ENCODE data around the gene PPM1F.

Gene PPM1F

DNA sequence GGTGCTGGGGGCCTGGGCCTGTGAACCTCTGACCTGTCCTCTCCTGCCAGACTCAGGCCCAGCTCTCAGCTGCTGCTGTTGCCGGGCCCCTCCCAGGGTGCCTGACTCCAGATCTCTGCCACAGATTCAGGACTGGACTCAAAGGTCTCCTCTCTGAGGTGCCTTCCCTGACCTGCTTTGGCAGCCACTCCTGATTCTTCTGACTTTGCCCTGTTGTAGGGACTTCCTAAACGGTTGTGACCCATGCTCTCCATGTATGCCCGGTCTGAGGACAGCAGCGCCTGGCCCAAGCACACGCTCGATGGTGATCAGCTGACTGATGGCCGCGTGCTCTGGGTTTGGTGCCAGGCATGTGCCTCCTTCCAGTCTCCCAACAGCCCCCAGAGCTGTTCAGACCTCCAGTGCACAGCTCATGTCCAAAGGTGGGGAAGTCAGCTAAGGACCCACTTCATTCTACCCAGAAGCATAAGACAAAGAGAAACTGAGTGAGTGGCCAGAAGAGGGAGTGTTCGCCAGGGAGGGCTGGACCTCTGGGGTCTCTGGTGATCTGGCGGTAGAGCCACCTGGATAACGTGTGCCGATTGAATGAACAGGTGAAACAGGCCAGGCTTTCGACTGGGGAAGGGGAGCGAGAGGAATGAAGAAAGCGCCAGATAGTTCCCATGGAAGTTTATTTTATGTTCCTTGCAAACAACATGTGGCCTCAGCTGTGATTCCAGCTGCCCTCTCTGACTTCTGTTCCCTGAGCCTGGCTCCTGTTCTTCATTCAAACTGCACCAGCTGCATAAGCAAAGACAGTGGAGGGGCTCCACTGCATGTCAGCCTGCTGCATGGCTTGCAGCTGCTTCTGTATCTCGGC lies 38.0 kb upstream of the PPM1F start:
- Histone ChIP-seq H2AFZ (ENCODE audit: low read length, unreplicated experiment) (no peak overlapping the region), H3K27ac (ENCODE audit: low read depth, low read length) (no peak overlapping the region), H3K79me2 (ENCODE audit: control insufficient read depth, insufficient read depth, low read length, unreplicated experiment) (no peaks in the 10 kb centered on the region), H3K4me1 (ENCODE audit: control insufficient read depth, insufficient read depth, low read length, unreplicated experiment) (no peaks in the 10 kb centered on the region), H3K27me3 (ENCODE audit: insufficient read depth, low read length) (peaks cover 7% of the 10 kb centered on the region; the same call in 1 of the 2 replicates), H3K4me3 (ENCODE audit: low read depth, low read length) (no peak overlapping the region), H3K36me3 (ENCODE audit: insufficient read depth, low read length) (no peaks in the 10 kb centered on the region)

DNA sequence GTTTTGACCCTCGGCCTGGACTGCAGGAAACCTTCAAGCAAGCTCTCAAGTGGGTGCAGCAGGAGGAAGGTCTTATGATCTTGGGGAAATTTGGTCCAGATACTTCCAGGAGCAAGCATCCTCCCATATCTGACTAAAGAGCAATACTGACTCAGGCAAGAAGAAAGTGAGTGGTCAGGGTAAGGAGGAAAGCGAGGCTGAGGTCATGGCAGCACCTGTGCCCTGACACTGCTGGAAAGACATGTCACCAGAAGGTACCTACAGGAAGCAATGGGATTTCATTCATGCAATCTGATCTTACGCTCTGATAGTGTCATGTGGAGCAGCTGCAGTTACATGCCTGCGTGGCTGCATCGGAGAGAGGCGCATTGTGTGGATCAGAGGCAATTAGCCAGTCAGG lies 36.4 kb upstream of the PPM1F start:
- Histone ChIP-seq H3K4me1 (ENCODE audit: control insufficient read depth, insufficient read depth, low read length, unreplicated experiment) (no peaks in the 10 kb centered on the region), H2AFZ (ENCODE audit: low read length, unreplicated experiment) (no peak overlapping the region), H3K4me3 (ENCODE audit: low read depth, low read length) (no peak overlapping the region), H3K36me3 (ENCODE audit: insufficient read depth, low read length) (no peaks in the 10 kb centered on the region), H3K79me2 (ENCODE audit: control insufficient read depth, insufficient read depth, low read length, unreplicated experiment) (no peaks in the 10 kb centered on the region), H3K27me3 (ENCODE audit: insufficient read depth, low read length) (peaks cover 7% of the 10 kb centered on the region; the same call in 1 of the 2 replicates), H3K27ac (ENCODE audit: low read depth, low read length) (no peak overlapping the region)

DNA sequence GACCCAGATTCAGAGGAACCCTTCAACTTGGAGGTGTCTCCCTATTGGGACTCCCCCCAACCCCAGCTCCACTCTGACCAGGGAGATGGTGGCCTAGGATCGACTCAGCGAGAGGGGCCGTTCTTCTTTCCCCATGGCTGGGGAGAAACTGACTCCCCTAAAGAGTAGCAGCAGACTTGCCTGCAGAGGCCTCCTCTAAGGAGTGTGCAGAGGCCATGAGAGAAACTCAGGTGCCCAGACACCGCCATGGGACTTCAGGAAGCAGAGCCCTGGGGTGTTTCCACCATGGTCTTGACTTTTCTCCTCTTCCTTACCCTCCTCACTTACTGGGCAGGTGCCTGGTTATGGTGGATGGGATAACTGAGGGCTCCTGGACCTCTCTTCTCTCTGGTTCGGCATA lies 32.6 kb upstream of the PPM1F start:
- Histone ChIP-seq H3K27me3 (ENCODE audit: insufficient read depth, low read length) (peaks cover 4% of the 10 kb centered on the region; the same call in 1 of the 2 replicates), H3K79me2 (ENCODE audit: control insufficient read depth, insufficient read depth, low read length, unreplicated experiment) (peaks cover 19% of the 10 kb centered on the region), H3K36me3 (ENCODE audit: insufficient read depth, low read length) (no peaks in the 10 kb centered on the region), H2AFZ (ENCODE audit: low read length, unreplicated experiment) (no peak overlapping the region), H3K4me3 (ENCODE audit: low read depth, low read length) (no peak overlapping the region), H3K4me1 (ENCODE audit: control insufficient read depth, insufficient read depth, low read length, unreplicated experiment) (peaks cover 3% of the 10 kb centered on the region), H3K27ac (ENCODE audit: low read depth, low read length) (no peak overlapping the region)

DNA sequence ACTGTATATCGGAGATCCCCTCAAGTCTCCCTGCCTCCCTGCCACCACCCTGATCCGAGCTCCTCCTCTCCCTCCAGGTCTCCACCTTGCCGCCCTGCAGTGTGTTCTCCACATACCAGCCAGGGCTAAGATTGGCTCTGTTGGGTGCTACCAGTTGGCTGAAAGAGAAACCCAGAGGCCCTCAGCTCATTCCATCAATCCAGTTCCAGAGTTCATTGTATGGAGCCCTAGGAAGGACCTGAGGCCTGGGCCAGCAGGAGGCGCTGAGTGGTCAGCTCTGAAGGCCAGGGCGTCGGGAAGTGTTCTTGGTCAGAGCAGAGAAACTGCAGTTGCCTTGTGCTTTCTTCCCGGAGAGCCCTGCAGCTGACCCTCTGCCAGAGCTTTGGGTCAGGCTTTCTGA lies 32.1 kb upstream of the PPM1F start:
- Histone ChIP-seq H3K27ac (ENCODE audit: low read depth, low read length) (no peak overlapping the region), H2AFZ (ENCODE audit: low read length, unreplicated experiment) (no peak overlapping the region), H3K27me3 (ENCODE audit: insufficient read depth, low read length) (peaks cover 4% of the 10 kb centered on the region; the same call in 1 of the 2 replicates), H3K4me3 (ENCODE audit: low read depth, low read length) (no peak overlapping the region), H3K36me3 (ENCODE audit: insufficient read depth, low read length) (no peaks in the 10 kb centered on the region), H3K4me1 (ENCODE audit: control insufficient read depth, insufficient read depth, low read length, unreplicated experiment) (peaks cover 3% of the 10 kb centered on the region), H3K79me2 (ENCODE audit: control insufficient read depth, insufficient read depth, low read length, unreplicated experiment) (peaks cover 19% of the 10 kb centered on the region)

DNA sequence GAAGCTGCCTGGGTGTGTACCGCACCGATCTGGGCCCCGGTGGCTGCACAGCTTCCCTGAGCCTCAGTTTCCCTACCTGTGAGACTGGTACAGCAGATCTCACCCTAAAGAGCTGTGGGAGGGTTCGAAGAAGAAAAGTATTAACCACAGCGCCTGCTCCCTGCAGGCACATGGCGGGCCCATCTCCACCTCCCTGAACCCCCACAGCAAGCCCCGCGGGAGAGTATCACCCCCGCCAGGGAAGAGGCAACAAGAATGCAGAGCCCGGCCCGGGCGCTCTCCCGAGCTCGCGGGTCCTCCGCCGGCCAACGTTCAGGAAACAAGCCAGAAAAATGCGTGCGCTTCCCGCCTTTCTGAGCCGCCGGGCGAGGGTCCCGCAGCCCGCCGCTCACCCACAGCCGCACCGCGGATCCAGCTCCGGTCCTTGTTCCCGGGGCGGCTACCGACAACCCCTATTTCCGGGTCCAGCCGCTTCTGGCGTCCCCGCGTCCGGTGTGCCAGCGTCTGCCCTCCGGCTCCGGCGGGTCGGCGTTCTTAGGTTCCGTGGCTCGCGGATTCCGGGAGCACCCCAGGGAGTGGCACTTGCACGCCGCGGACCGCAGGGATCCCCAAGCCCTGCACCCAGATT lies 29.8 kb upstream of the PPM1F start, which contains the start of gene TOP3B:
Gene TOP3B, minus strand, starts transcription at position 450 of the 628 bp plus-strand sequence. CDS start 7,078 bp downstream, outside the sequence.
- H3K36me3 ChIP-seq (ENCODE audit: insufficient read depth, low read length), result no peaks in the 10 kb centered on the region
- peak within 1 kb of the TSS; percentile 83 for H2AFZ ChIP-seq (ENCODE audit: low read length, unreplicated experiment)
- peak within 1 kb of the TSS; percentile 96 for H3K4me3 ChIP-seq (ENCODE audit: low read depth, low read length)
- no peaks in the 10 kb centered on the region for H3K27me3 ChIP-seq (ENCODE audit: insufficient read depth, low read length)
- peaks cover 19% of the 10 kb centered on the region for H3K79me2 ChIP-seq (ENCODE audit: control insufficient read depth, insufficient read depth, low read length, unreplicated experiment)
- H3K4me1 ChIP-seq (ENCODE audit: control insufficient read depth, insufficient read depth, low read length, unreplicated experiment), result peaks cover 3% of the 10 kb centered on the region
- H3K27ac ChIP-seq (ENCODE audit: low read depth, low read length), result no peak within 1 kb of the TSS

DNA sequence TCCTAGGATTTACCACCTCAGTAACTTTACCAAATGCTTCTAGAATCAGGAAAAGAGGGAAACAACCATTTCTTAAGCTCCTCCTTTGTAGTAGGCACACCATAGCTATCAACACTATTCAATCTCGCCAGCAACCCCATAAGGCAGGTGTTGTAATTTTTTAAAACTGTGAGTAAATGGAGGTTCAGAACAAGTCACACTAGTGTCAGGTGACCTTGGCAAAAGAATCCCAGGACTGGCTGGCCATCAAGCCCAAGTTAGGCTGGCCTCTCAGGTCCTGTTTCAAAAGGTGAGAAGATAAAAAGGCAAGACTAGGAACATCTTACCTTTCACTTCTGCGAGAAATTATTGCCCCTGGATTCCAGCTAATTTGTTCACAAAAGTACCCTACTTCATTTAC lies 29.2 kb upstream of the PPM1F start:
- Histone ChIP-seq H3K4me1 (ENCODE audit: control insufficient read depth, insufficient read depth, low read length, unreplicated experiment) (peaks cover 3% of the 10 kb centered on the region), H3K27me3 (ENCODE audit: insufficient read depth, low read length) (no peaks in the 10 kb centered on the region), H3K27ac (ENCODE audit: low read depth, low read length) (no peak overlapping the region), H3K36me3 (ENCODE audit: insufficient read depth, low read length) (no peaks in the 10 kb centered on the region), H3K79me2 (ENCODE audit: control insufficient read depth, insufficient read depth, low read length, unreplicated experiment) (peaks cover 19% of the 10 kb centered on the region), H3K4me3 (ENCODE audit: low read depth, low read length) (peak overlapping the region; percentile 96), H2AFZ (ENCODE audit: low read length, unreplicated experiment) (no peak overlapping the region)

DNA sequence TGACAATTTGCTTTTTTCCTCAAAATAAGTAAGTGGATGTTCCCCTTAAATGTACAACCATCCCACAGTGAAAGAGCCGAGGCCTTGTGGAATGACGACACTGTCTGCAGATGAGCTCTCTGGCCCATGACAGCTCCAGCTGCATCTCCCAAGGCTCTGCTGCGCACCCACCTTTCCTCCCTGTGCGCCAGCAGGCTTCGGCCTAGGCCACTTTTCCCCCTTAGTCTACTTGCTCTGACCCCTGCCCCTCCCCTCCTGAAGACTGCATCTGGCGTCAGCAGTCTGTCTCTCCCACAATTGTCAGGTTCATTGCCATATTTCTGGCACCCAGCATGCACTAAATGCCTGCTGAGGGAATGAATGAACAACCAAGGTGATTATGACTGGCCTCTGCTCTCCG lies 27.9 kb upstream of the PPM1F start:
- H3K79me2 ChIP-seq (ENCODE audit: control insufficient read depth, insufficient read depth, low read length, unreplicated experiment), result peaks cover 19% of the 10 kb centered on the region
- no peak overlapping the region for H2AFZ ChIP-seq (ENCODE audit: low read length, unreplicated experiment)
- H3K27me3 ChIP-seq (ENCODE audit: insufficient read depth, low read length), result no peaks in the 10 kb centered on the region

DNA sequence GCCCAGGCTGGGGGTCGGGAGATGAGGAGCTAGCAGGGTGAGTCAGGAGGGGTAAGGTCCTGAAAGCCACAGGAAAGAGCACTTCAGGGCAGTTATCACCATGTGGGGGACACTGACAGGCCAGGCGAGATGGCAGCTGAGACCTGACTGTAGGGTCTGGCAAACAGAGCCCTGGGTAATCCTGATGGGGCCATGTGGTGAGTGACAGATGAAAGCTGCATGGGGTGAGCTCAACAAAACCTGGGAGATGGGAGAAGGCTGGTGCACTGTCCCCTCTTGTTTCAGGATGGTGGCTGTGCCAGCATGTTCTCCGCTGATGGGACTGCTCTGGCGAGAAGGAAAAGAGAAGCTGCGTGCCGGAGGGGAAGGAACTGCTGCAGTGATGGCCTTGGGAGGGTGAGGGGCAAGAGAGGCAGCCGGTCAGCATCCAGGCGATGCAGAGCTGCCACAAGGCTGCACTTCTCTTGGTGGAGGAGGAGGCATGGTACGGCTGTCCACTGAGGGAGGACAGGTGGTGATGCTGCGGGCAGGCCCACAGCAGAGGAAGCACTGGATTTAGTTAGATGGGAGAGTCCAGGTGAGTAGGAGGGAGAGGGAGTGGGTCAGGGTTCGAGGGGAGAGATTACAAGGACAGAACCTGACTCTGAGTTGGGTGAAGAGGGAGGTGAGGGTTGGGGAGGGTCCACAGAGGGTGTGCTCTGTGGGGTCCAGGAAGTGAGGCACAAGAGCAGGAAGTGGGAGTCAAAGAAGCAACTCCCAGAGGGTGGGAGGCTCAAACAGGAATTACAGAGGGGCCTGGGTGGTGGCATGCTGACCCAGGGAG lies 26.1 kb upstream of the PPM1F start:
- H2AFZ ChIP-seq (ENCODE audit: low read length, unreplicated experiment), result no peak overlapping the region
- H3K79me2 ChIP-seq (ENCODE audit: control insufficient read depth, insufficient read depth, low read length, unreplicated experiment), result peaks cover 19% of the 10 kb centered on the region
- H3K4me1 ChIP-seq (ENCODE audit: control insufficient read depth, insufficient read depth, low read length, unreplicated experiment), result peaks cover 3% of the 10 kb centered on the region
- no peaks in the 10 kb centered on the region for H3K27me3 ChIP-seq (ENCODE audit: insufficient read depth, low read length)
- H3K4me3 ChIP-seq (ENCODE audit: low read depth, low read length), result no peak overlapping the region
- no peaks in the 10 kb centered on the region for H3K36me3 ChIP-seq (ENCODE audit: insufficient read depth, low read length)
- no peak overlapping the region for H3K27ac ChIP-seq (ENCODE audit: low read depth, low read length)

More for the DNA sequence above, 27.9 kb upstream of the PPM1F start:
- no peak overlapping the region for H3K27ac ChIP-seq (ENCODE audit: low read depth, low read length)
- peaks cover 3% of the 10 kb centered on the region for H3K4me1 ChIP-seq (ENCODE audit: control insufficient read depth, insufficient read depth, low read length, unreplicated experiment)
- H3K36me3 ChIP-seq (ENCODE audit: insufficient read depth, low read length), result no peaks in the 10 kb centered on the region
- H3K4me3 ChIP-seq (ENCODE audit: low read depth, low read length), result no peak overlapping the region

DNA sequence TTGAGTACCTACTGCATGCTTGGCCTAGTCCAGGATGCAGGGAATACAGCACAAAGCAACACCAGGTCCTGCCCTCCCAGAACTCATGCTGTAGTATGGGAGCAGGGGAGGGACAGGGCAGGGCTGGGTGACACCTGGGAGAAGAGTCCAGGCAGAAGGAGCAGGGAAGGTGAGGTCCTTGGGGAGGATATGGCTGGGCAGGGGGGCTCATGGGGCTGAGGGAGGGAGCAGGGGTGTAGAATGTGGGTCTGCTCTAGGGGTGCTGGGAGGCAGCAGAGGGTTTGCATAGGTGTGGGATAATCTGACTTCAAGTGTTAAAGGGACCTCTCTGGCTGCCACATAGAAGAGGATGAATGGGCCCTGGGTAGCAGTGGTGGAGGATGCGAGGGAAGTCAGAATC lies 25.2 kb upstream of the PPM1F start:
- Histone ChIP-seq H3K36me3 (ENCODE audit: insufficient read depth, low read length) (no peaks in the 10 kb centered on the region), H3K79me2 (ENCODE audit: control insufficient read depth, insufficient read depth, low read length, unreplicated experiment) (peaks cover 19% of the 10 kb centered on the region), H3K27me3 (ENCODE audit: insufficient read depth, low read length) (no peaks in the 10 kb centered on the region)

DNA sequence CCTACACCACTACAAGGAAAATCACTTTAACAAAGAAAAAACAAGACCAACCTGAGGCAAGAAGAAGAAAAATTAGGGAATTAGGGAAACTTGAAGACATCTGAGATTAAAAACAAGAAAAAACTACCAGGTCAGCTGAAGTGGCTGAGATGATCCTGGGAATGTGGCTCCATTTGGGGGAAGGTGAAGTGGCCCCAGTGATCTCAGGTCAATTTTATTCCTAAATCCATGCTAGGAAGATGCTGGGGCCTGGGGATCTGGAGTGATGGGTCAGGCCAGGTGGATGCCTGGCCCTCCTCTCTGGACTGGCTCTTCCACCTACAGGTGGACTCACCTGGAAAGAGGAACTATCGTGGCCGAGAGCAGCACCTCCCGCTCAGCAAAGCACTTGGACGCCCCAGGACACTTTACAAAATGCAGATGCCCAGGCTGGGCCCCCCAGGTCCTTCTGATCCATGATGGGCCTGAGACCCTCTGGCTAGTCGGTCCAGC lies 23.3 kb upstream of the PPM1F start:
- no peaks in the 10 kb centered on the region for H3K4me1 ChIP-seq (ENCODE audit: control insufficient read depth, insufficient read depth, low read length, unreplicated experiment)
- no peaks in the 10 kb centered on the region for H3K36me3 ChIP-seq (ENCODE audit: insufficient read depth, low read length)
- no peak overlapping the region for H3K4me3 ChIP-seq (ENCODE audit: low read depth, low read length)
- H2AFZ ChIP-seq (ENCODE audit: low read length, unreplicated experiment), result no peak overlapping the region
- no peaks in the 10 kb centered on the region for H3K27me3 ChIP-seq (ENCODE audit: insufficient read depth, low read length)
- peaks cover 3% of the 10 kb centered on the region for H3K79me2 ChIP-seq (ENCODE audit: control insufficient read depth, insufficient read depth, low read length, unreplicated experiment)
- H3K27ac ChIP-seq (ENCODE audit: low read depth, low read length), result no peak overlapping the region

More for the DNA sequence above, 25.2 kb upstream of the PPM1F start:
- H3K4me3 ChIP-seq (ENCODE audit: low read depth, low read length), result no peak overlapping the region
- no peak overlapping the region for H2AFZ ChIP-seq (ENCODE audit: low read length, unreplicated experiment)
- no peak overlapping the region for H3K27ac ChIP-seq (ENCODE audit: low read depth, low read length)
- peaks cover 3% of the 10 kb centered on the region for H3K4me1 ChIP-seq (ENCODE audit: control insufficient read depth, insufficient read depth, low read length, unreplicated experiment)
